ENCODE measurements around the gene MARCHF11. TPM values are rescaled to one million over a fixed set of nuclear protein-coding genes. Genes with fewer than 3 reads are reported as not detected.

The MARCHF11 gene
- total and polyA plus RNA-seq, 8 donors: 0.17 TPM; not detected in 7

DNA sequence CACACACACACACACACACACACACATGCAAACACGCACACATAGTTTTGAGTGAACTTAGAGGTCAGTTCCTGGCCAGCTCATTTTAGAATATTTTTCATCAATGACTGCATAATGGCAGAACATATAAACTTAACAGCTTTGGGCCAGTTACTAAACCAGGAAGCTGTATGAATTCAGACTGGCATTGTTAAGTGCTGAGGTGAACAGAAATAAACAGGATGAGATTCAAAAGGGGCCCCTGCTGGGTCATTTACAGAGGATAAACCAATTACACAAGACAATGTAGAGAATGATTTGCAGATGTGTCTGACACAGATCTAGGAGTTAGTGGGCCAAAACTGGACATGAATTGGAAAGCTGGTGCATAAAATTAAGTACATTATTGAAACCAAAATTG lies 44.6 kb downstream of the MARCHF11 start:
- peaks cover 0 to 20% of the 10 kb centered on the region in 2 donors for H3K9me3 ChIP-seq
- intact Hi-C loops (cut with DNase I): no loop called here
- H3K4me1 ChIP-seq: no peaks in the 10 kb centered on the region
- H3K27me3 ChIP-seq: no peaks in the 10 kb centered on the region
- TF ChIP-seq, protein P1, sequence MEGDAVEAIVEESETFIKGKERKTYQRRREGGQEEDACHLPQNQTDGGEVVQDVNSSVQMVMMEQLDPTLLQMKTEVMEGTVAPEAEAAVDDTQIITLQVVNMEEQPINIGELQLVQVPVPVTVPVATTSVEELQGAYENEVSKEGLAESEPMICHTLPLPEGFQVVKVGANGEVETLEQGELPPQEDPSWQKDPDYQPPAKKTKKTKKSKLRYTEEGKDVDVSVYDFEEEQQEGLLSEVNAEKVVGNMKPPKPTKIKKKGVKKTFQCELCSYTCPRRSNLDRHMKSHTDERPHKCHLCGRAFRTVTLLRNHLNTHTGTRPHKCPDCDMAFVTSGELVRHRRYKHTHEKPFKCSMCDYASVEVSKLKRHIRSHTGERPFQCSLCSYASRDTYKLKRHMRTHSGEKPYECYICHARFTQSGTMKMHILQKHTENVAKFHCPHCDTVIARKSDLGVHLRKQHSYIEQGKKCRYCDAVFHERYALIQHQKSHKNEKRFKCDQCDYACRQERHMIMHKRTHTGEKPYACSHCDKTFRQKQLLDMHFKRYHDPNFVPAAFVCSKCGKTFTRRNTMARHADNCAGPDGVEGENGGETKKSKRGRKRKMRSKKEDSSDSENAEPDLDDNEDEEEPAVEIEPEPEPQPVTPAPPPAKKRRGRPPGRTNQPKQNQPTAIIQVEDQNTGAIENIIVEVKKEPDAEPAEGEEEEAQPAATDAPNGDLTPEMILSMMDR (IDR thresholded peaks at IDR 0.05): no peak
- ATAC-seq (no peak), DNase-seq (no peak)
- no peaks in the 10 kb centered on the region for H3K36me3 ChIP-seq
- no peak overlapping the region for H3K27ac ChIP-seq
- H3K4me3 ChIP-seq: no peak overlapping the region

DNA sequence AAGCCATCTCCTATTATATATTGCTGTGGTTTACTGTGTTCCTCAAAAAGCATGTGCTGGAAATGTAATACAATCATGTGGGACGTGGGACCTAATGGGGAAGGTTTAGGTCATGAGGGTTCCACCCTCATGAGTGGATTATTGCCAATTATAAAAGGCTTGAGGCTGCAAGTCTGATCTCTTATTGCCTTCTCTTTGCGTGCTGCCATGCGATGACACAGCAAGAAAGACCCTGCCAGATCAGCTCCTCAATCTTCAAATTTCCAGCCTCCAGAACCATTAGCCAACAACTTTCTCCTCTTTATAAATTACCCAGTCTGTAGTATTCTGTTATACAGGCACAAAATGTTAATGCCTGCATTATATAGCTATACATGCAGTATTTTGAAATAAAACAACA lies 45.4 kb downstream of the MARCHF11 start:
- no peak for ATAC-seq
- TF ChIP-seq, protein P1 (IDR thresholded peaks at IDR 0.05): no peak
- Histone ChIP-seq H3K9me3 (peaks cover 0 to 20% of the 10 kb centered on the region in 2 donors), H3K4me1 (no peaks in the 10 kb centered on the region), H3K4me3 (no peak overlapping the region), H3K36me3 (no peaks in the 10 kb centered on the region), H3K27ac (no peak overlapping the region), H3K27me3 (no peaks in the 10 kb centered on the region)
- intact Hi-C loops (cut with DNase I): no loop called here
- DNase-seq: no peak

GRCh38 chr5:16131878-16132277 lies 47.7 kb downstream of the MARCHF11 start:
- no peak overlapping the region for H3K27ac ChIP-seq
- H3K4me3 ChIP-seq: no peak overlapping the region
- no peak for DNase-seq
- TF ChIP-seq, protein P1 (IDR thresholded peaks at IDR 0.05): no peak
- H3K4me1 ChIP-seq: no peaks in the 10 kb centered on the region
- H3K36me3 ChIP-seq: no peaks in the 10 kb centered on the region
- ATAC-seq: no peak
- intact Hi-C loops (cut with DNase I): no loop called here
- H3K27me3 ChIP-seq: no peaks in the 10 kb centered on the region
- H3K9me3 ChIP-seq: no peaks in the 10 kb centered on the region

DNA sequence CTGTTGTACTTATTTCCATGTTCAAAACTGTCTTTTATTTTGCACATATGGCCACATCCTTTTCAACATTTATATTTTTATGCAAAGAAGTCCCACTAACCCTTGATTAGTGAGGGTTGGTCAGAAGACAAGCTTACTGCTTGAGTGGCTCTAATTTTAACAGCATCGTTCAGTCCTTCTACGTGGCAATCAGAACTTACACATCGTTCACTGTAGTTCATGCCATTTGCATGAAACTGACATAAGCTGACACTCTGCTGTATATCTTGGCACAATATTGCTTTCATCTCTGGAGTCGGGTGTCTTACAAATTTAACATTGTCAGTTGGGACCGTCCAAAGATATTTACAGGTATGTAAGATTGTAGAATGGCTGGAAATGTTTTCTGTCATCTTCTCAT lies 50.6 kb downstream of the MARCHF11 start:
- TF ChIP-seq, protein P1 (IDR thresholded peaks at IDR 0.05): no peak
- ATAC-seq (no peak), DNase-seq (no peak)
- intact Hi-C loops (cut with DNase I): no loop called here
- H3K4me1 ChIP-seq: no peaks in the 10 kb centered on the region
- no peak overlapping the region for H3K4me3 ChIP-seq
- no peaks in the 10 kb centered on the region for H3K36me3 ChIP-seq
- H3K9me3 ChIP-seq: no peaks in the 10 kb centered on the region
- no peak overlapping the region for H3K27ac ChIP-seq
- no peaks in the 10 kb centered on the region for H3K27me3 ChIP-seq

DNA sequence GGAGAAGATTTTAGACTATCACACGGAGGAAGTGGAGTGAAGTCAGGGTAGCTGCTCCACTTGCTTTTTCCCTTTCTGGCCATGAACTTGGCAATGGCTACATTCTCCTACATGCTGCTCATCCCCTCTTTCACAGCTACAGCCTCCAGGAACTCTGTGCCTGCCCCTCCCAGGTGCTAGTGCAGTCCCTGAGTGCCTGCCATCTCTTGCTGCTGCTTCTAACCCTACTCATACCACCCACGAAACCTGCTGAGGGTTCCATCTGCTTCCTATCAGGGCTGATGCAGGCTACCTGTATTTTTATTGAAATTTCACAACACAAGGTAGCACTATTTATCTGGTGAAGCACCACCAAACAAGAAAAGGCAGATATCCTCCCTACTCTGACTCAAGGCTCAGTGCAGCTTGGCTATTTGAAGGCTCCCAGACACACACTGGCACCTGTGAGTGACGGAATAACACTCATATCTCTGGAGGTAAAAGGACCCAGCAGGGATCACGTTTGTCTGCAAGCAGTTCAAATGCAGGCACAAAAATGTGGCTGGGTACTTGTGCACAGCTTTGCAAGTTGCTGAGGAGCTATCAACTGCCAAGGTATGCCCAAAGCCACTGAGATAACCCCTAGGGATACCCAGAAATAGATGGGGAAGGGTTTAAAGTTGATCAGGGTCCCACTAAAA lies 51.6 kb downstream of the MARCHF11 start:
- Histone ChIP-seq H3K4me3 (no peak overlapping the region), H3K27ac (no peak overlapping the region)
- TF ChIP-seq, protein P1 (IDR thresholded peaks at IDR 0.05): no peak

More for the DNA sequence above, 51.6 kb downstream of the MARCHF11 start:
- intact Hi-C loops (cut with DNase I): no loop called here
- no peaks in the 10 kb centered on the region for H3K36me3 ChIP-seq
- no peaks in the 10 kb centered on the region for H3K9me3 ChIP-seq
- ATAC-seq (no peak), DNase-seq (no peak)
- no peaks in the 10 kb centered on the region for H3K4me1 ChIP-seq
- no peaks in the 10 kb centered on the region for H3K27me3 ChIP-seq
